ENCODE measurements around the gene GPR65. TPM values are rescaled to one million over a fixed set of nuclear protein-coding genes. Genes with fewer than 3 reads are reported as not detected.

The GPR65 gene
- total RNA-seq, 1 experiment from 2014 or later, result not detected

GRCh38 chr14:87998482-87998881 lies 6.5 kb upstream of the GPR65 start:
- Mint-ChIP-seq H3K36me3 (ENCODE audit: insufficient read depth in 1 of 3, low read depth in 3 of 3) (no peaks in the 10 kb centered on the region), H3K9me3 (no peaks in the 10 kb centered on the region), H3K27ac (no peak overlapping the region), H3K4me1 (peaks cover 2 to 4% of the 10 kb centered on the region in 2 experiments; a peak in 3 of 4 replicates), H3K4me3 (no peak overlapping the region), H3K27me3 (ENCODE audit: low read depth) (peaks cover 2% of the 10 kb centered on the region)
- Histone ChIP-seq H3K14ac (ENCODE audit: insufficient read depth, low read length) (no peak overlapping the region), H4K91ac (ENCODE audit: insufficient read length, low read depth, low read length) (no peak overlapping the region), H2BK120ac (ENCODE audit: low read depth, low read length, poor library complexity, severe bottlenecking) (no peak overlapping the region), H2BK15ac (ENCODE audit: low read depth, low read length) (no peak overlapping the region), H2BK5ac (ENCODE audit: insufficient read length, low read length) (no peak overlapping the region), H4K20me1 (ENCODE audit: control insufficient read depth, insufficient read depth, insufficient read length) (no peaks in the 10 kb centered on the region), H3K4ac (ENCODE audit: low read depth, low read length) (no peak overlapping the region), H2BK12ac (ENCODE audit: insufficient read length, low read depth, low read length) (no peak overlapping the region), H4K8ac (replicated peaks; ENCODE audit: insufficient read length, low read depth, low read length) (no peak overlapping the region), H3K27me3 (ENCODE audit: insufficient read depth, low read length) (no peaks in the 10 kb centered on the region), H3K18ac (ENCODE audit: insufficient read length, low read depth, low read length) (no peak overlapping the region), H3T11ph (ENCODE audit: low read length) (no peak overlapping the region), H3K27ac (ENCODE audit: insufficient read length, low read depth, low read length) (no peak overlapping the region), H3K56ac (ENCODE audit: insufficient read length, low read depth, low read length) (no peak overlapping the region), H2BK20ac (ENCODE audit: low read depth, low read length, poor library complexity, severe bottlenecking) (no peak overlapping the region), H2AK5ac (ENCODE audit: insufficient read length, low read length) (no peak overlapping the region), H3K9ac (ENCODE audit: extremely low read depth, insufficient read length, low read length) (no peak overlapping the region), H3K4me2 (ENCODE audit: insufficient read depth, insufficient read length, low read length) (no peak overlapping the region), H3K79me1 (ENCODE audit: insufficient read depth, low read depth, low read length, poor library complexity, severe bottlenecking) (no peaks in the 10 kb centered on the region), H3K23me2 (ENCODE audit: insufficient read length, low read depth, low read length, poor library complexity, severe bottlenecking) (no peaks in the 10 kb centered on the region), H4K5ac (ENCODE audit: insufficient read length, low read depth, low read length) (no peak overlapping the region), H3K4me1 (ENCODE audit: insufficient read depth, low read length) (no peaks in the 10 kb centered on the region; the same call in 1 of the 2 replicates), H3K79me2 (ENCODE audit: insufficient read depth, low read length) (no peaks in the 10 kb centered on the region), H3K23ac (ENCODE audit: insufficient read length, low read depth, low read length) (no peak overlapping the region), H2AFZ (ENCODE audit: low read length) (no peak overlapping the region), H3K9me3 (ENCODE audit: control insufficient read depth, low read depth, low read length) (no peaks in the 10 kb centered on the region)
- no peak for DNase-seq
- TF ChIP-seq CTCF (conservative IDR thresholded peaks at IDR 0.05), result no peak
